Large intestine (tissue), 3 donors: ENCODE results near the gene TM9SF4. TPM values are rescaled to one million over a fixed set of nuclear protein-coding genes. Genes with fewer than 3 reads are reported as not detected.
A peak's percentile ranks its signal among the peaks of the same experiment; 100 is the strongest.

Source experiments
- DNase-seq, 2 donors: peaks; one replicate each; pipeline versions ENCODE4 v3.0.0 to v3.0.0-alpha.2; 2013
- H3K27ac ChIP-seq: one replicate; pipeline ENCODE4 v1.5.1; 2013; ENCODE audit warnings: low read length
- H3K27me3 ChIP-seq: 2 replicates; pipeline ENCODE4 v1.6.1; 2013; ENCODE audit warnings: low read length; ENCODE audit not compliant: control insufficient read depth, insufficient read depth
- H3K36me3 ChIP-seq: 2 replicates; pipeline ENCODE4 v1.6.1; 2013; ENCODE audit warnings: low read length; ENCODE audit not compliant: control insufficient read depth, insufficient read depth
- H3K4me1 ChIP-seq: one replicate; pipeline ENCODE4 v1.6.1; 2013; ENCODE audit warnings: low read length; ENCODE audit not compliant: control insufficient read depth, insufficient read depth
- H3K4me3 ChIP-seq: one replicate; pipeline ENCODE4 v1.5.1; 2013; ENCODE audit warnings: low read length
- H3K9me3 ChIP-seq: one replicate; pipeline ENCODE4 v1.6.1; 2013; ENCODE audit warnings: mild to moderate bottlenecking, low read depth, low read length, moderate library complexity; ENCODE audit not compliant: control insufficient read depth
- WGBS: methylation state at CpG from one replicate; pipeline ENCODE4 v1.1.5; 2013; ENCODE audit warnings: low lambda C conversion rate; ENCODE audit not compliant: insufficient coverage; 5-methylcytosine and 5-hydroxymethylcytosine counted together
- polyA plus RNA-seq: library from polyadenylated mRNA; unstranded; fragments of 120-200 nt; gene quantifications from one replicate; pipeline ENCODE4 v1.2.1, GENCODE V29; 2013

The TM9SF4 gene
- polyA plus RNA-seq, 1 donor: 72.7 TPM

- Histone ChIP-seq H3K36me3 (peaks cover 71% of the 10 kb centered on the region), H3K4me3 (no peak overlapping the region), H3K27me3 (no peaks in the 10 kb centered on the region), H3K27ac (peak overlapping the region; percentile 98), H3K9me3 (no peaks in the 10 kb centered on the region), H3K4me1 (peaks cover 52% of the 10 kb centered on the region)
- 100% methylated on average over 1 of the region's 3 CpGs for WGBS
- no peak for DNase-seq
Measured at GRCh38 chr20:32215729-32216128, 106.2 kb downstream of the TM9SF4 start.

- H3K27ac ChIP-seq: peak overlapping the region; percentile 98
- H3K9me3 ChIP-seq: no peaks in the 10 kb centered on the region
- peaks cover 53% of the 10 kb centered on the region for H3K4me1 ChIP-seq
- no peaks in the 10 kb centered on the region for H3K27me3 ChIP-seq
- no peak overlapping the region for H3K4me3 ChIP-seq
- peak; percentile 95 to 99 for DNase-seq
- 0% methylated on average over 1 of the region's 13 CpGs for WGBS
- H3K36me3 ChIP-seq: peaks cover 75% of the 10 kb centered on the region
Measured at GRCh38 chr20:32216179-32217142, 106.9 kb downstream of the TM9SF4 start.

Other genes starting within 250 kb of the TM9SF4 start
- gene DUSP15, start 239.2 kb upstream of the TM9SF4 start, polyA plus RNA-seq: 11.2 TPM
- 1.0 TPM for gene TTLL9, start 239.1 kb upstream of the TM9SF4 start, polyA plus RNA-seq
- gene PDRG1, start 157.7 kb upstream of the TM9SF4 start, polyA plus RNA-seq: 15.5 TPM
- gene XKR7, start 141.6 kb upstream of the TM9SF4 start, polyA plus RNA-seq: 0.81 TPM
- gene CCM2L, start 99.3 kb upstream of the TM9SF4 start, polyA plus RNA-seq: 2.9 TPM
- gene HCK, start 57.5 kb upstream of the TM9SF4 start, polyA plus RNA-seq: 10.8 TPM
- gene PLAGL2, start 98.0 kb downstream of the TM9SF4 start, polyA plus RNA-seq: 118 TPM
- 147 TPM for gene POFUT1, start 98.2 kb downstream of the TM9SF4 start, polyA plus RNA-seq
- 47.9 TPM for gene KIF3B, start 167.9 kb downstream of the TM9SF4 start, polyA plus RNA-seq
- gene ASXL1, start 248.6 kb downstream of the TM9SF4 start, polyA plus RNA-seq: 69.3 TPM